Endothelial cell of umbilical vein (primary cell): ENCODE data around the gene APBA3. TPM values are rescaled to one million over a fixed set of nuclear protein-coding genes. Genes with fewer than 3 reads are reported as not detected.

Experiments used
- BruUV-seq: library from RNA; stranded (reverse); fragments of 400-500 nt; replicated peaks from 2 replicates; lab custom pipeline; 2021; lab: Mats Ljungman, UMichigan
- CTCF ChIA-PET: fragments of 300-600, 350-600 bp; sonication (Branson Sonifier 250); formaldehyde crosslinking; loops from one replicate; lab custom pipeline; 2021; ENCODE audit warnings: antibody characterized with exemption, inconsistent platforms; lab: Charles Lee
- POLR2A ChIA-PET: fragments of 300-600, 350-600 bp; sonication (Branson Sonifier 250); formaldehyde crosslinking; loops from one replicate; lab custom pipeline; 2021; ENCODE audit warnings: antibody characterized with exemption, inconsistent platforms; lab: Charles Lee
- DNase-seq: peaks from one replicate; pipeline ENCODE4 v3.0.0-alpha.2; 2011; ENCODE audit warnings: low read depth, low spot score
- FAIRE-seq: peaks from 2 replicates; lab custom pipeline; 2011; peaks lifted over from hg19 to GRCh38; lab: Jason Lieb, UNC
- H2AFZ ChIP-seq: 2 replicates; pipeline ENCODE4 v1.6.0; 2012; ENCODE audit warnings: low read depth, low read length, control low read depth, inconsistent platforms
- H3K27ac ChIP-seq: 2 replicates; pipeline ENCODE4 v1.5.1; 2011; ENCODE audit warnings: low read depth, mild to moderate bottlenecking, control low read depth, low read length, moderate library complexity; ENCODE audit not compliant: insufficient read depth
- H3K27me3 ChIP-seq, 2 experiments: 2 replicates each; pipeline versions ENCODE4 v1.6.0 to v1.6.1; 2011; ENCODE audit warnings: low read length in 2 of 2, mixed read lengths in 1 of 2; ENCODE audit not compliant: control insufficient read depth in 2 of 2, insufficient read depth in 2 of 2
- H3K36me3 ChIP-seq, 2 experiments: 2 replicates in 1 of 2; 3 replicates in 1 of 2; pipeline ENCODE4 v1.5.1; 2011; ENCODE audit warnings: low read length in 2 of 2, mild to moderate bottlenecking in 1 of 2, moderate library complexity in 1 of 2; ENCODE audit not compliant: control insufficient read depth in 2 of 2, insufficient read depth in 2 of 2; ENCODE audit errors: extremely low read depth in 1 of 2
- H3K4me1 ChIP-seq: 3 replicates; pipeline ENCODE4 v1.5.1; 2011; ENCODE audit warnings: mild to moderate bottlenecking, low read length; ENCODE audit not compliant: control insufficient read depth, insufficient read depth; ENCODE audit errors: extremely low read depth
- H3K4me2 ChIP-seq: 2 replicates; pipeline ENCODE4 v1.6.1; 2011; ENCODE audit warnings: low read length, control low read depth, mixed read lengths; ENCODE audit not compliant: insufficient read depth
- H3K4me3 ChIP-seq, 3 experiments: fragments of 200-600 bp in 1 of 3; sonication (generic), shearing (Covaris generic) in 1 of 3; replicated peaks in 1 of 3; 2 replicates each; pipeline ENCODE4 v1.5.1; 2011 to 2016; ENCODE audit warnings: control low read depth in 3 of 3, low read length in 3 of 3, mild to moderate bottlenecking in 2 of 3, inconsistent platforms in 1 of 3, low read depth in 1 of 3, moderate library complexity in 1 of 3; ENCODE audit not compliant: insufficient read depth in 1 of 3
- H3K79me2 ChIP-seq: 2 replicates; pipeline ENCODE4 v1.6.0; 2012; ENCODE audit warnings: low read length, inconsistent platforms; ENCODE audit not compliant: control insufficient read depth, insufficient read depth
- H3K9ac ChIP-seq: replicated peaks from 2 replicates; pipeline ENCODE3; 2011; ENCODE audit warnings: low read length, control low read depth; ENCODE audit not compliant: insufficient read depth; ENCODE audit errors: extremely low read depth
- H3K9me1 ChIP-seq: replicated peaks from 3 replicates; pipeline ENCODE4 v1.6.0; 2011; ENCODE audit warnings: mild to moderate bottlenecking, low read length; ENCODE audit not compliant: control insufficient read depth, insufficient read depth; ENCODE audit errors: extremely low read depth
- H3K9me3 ChIP-seq: replicated peaks from 2 replicates; pipeline ENCODE4 v1.5.1; 2012; ENCODE audit warnings: low read length, inconsistent platforms; ENCODE audit not compliant: control insufficient read depth, insufficient read depth
- H4K20me1 ChIP-seq: replicated peaks from 2 replicates; pipeline ENCODE3; 2011; ENCODE audit warnings: mild to moderate bottlenecking, low read length; ENCODE audit not compliant: control insufficient read depth, insufficient read depth; ENCODE audit errors: extremely low read depth
- EZH2 ChIP-seq: IDR thresholded peaks from 2 replicates; pipeline ENCODE4 v1.6.1; 2012; ENCODE audit warnings: borderline replicate concordance, low read depth, mild to moderate bottlenecking, moderate library complexity, low read length, inconsistent platforms; ENCODE audit not compliant: severe bottlenecking
- GATA2 ChIP-seq: IDR thresholded peaks from 2 replicates; pipeline ENCODE4 v1.7.0; 2011; ENCODE audit warnings: low read depth, mild to moderate bottlenecking, moderate library complexity, mixed read lengths, low read length; ENCODE audit not compliant: insufficient read length, insufficient read depth
- JUN ChIP-seq: IDR thresholded peaks from 2 replicates; pipeline ENCODE4 v1.6.1; 2011; ENCODE audit warnings: borderline replicate concordance, low read depth; ENCODE audit not compliant: insufficient read length, insufficient read depth
- MAX ChIP-seq: IDR thresholded peaks from 2 replicates; pipeline ENCODE4 v1.6.1; 2011; ENCODE audit not compliant: insufficient read depth, insufficient read length
- MYC ChIP-seq: IDR thresholded peaks from one replicate; pipeline ENCODE4 v1.6.1; 2011; ENCODE audit warnings: mild to moderate bottlenecking, low read depth, low read length
- POLR2A ChIP-seq: IDR thresholded peaks from 2 replicates; pipeline ENCODE4 v1.6.1; 2012; ENCODE audit warnings: low read depth, mild to moderate bottlenecking, control low read depth, low read length
- POLR2AphosphoS5 ChIP-seq: IDR thresholded peaks from 2 replicates; pipeline ENCODE4 v1.6.1; 2012; ENCODE audit warnings: low read depth, mild to moderate bottlenecking, control low read depth, low read length, moderate library complexity; ENCODE audit not compliant: insufficient read depth
- dilution Hi-C: fragments of 300-500 bp; cut with MboI; formaldehyde crosslinking; loops from one replicate; pipeline ENCODE4 v1.15.0; 2019; ENCODE audit warnings: low sequenced_read_pairs; ENCODE audit not compliant: extremely low pct_ligation_motif_present
- intact Hi-C: fragments of 100-400 bp; cut with micrococcal nuclease; formaldehyde crosslinking; loops from one replicate; pipeline ENCODE4 v1.10.0; 2022
- polyA plus RNA-seq, 4 experiments: library from polyadenylated mRNA; depleted of rRNA in 3 of 4; stranded (reverse) in 3 of 4; unstranded in 1 of 4; fragments of >200 nt; gene quantifications; 2 replicates each; pipeline versions ENCODE4 v1.2.1 to v1.2.3, GENCODE V29; 2011 to 2012; ENCODE audit warnings: missing spikeins in 1 of 4
- total RNA-seq: library from RNA; stranded (reverse); gene quantifications from 2 replicates; pipeline ENCODE4 v1.2.3, GENCODE V29; 2021
- TF ChIP-seq, protein P1 (sequence below), 2 donors: IDR thresholded peaks; 1 replicate in 1 of 2; 2 replicates in 1 of 2; pipeline ENCODE4 v1.5.1; 2011; ENCODE audit warnings: low read length in 2 of 2, mild to moderate bottlenecking in 2 of 2, moderate library complexity in 2 of 2, control low read depth in 1 of 2, inconsistent platforms in 1 of 2, low read depth in 1 of 2; ENCODE audit not compliant: insufficient read depth in 1 of 2; ENCODE audit errors: extremely low read depth in 1 of 2

APBA3 gene
- total and polyA plus RNA-seq, 2 donors (not counting 3 experiments of a cell fraction or from before 2014, with no cell fraction given): 23.4 to 25.1 TPM

DNA sequence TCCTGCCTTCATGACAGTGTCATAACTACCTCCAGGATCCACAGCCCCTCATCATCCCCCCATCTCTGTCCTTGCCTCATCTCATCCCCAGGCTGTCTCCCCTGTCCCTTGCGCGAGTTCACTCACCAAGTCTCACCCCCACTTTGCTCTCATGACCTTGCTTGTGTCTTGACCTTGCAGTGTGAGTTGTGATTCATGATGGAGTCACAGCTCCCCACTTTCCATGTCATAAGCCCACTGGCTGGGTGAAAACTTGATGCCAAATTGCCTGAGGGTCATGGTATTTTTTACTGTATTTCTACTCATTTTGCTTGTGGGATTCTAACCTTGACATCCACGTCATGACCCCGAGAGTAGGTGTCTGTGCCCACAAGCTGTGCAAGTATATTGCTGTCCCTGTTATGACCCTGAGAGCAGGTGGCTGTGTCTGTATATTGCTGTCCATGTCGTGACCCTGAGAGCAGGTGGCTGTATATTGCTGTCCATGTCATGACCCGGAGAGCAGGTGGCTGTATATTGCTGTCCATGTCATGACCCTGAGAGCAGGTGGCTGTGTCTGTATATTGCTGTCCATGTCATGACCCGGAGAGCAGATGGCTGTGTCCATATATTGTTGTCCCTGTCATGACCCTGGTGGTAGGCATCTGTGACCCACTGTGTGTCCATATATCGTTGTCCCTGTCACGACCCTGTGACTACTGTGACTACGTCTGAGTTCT lies 23.8 kb downstream of the APBA3 start:
- intact Hi-C loops: no loop called here
- Histone ChIP-seq H3K4me2 (no peak overlapping the region), H3K36me3 (no peaks in the 10 kb centered on the region), H3K4me1 (no peaks in the 10 kb centered on the region), H3K9ac (no peak overlapping the region), H3K4me3 (no peak overlapping the region), H3K9me3 (no peaks in the 10 kb centered on the region), H2AFZ (no peak overlapping the region), H3K79me2 (no peaks in the 10 kb centered on the region), H3K9me1 (no peaks in the 10 kb centered on the region), H3K27ac (no peak overlapping the region), H3K27me3 (no peaks in the 10 kb centered on the region), H4K20me1 (no peaks in the 10 kb centered on the region)
- FAIRE-seq (no peak), DNase-seq (no peak)
- dilution Hi-C loops: no loop called here
- CTCF ChIA-PET: no interaction called here
- no peak for TF ChIP-seq POLR2A
- TF ChIP-seq MYC: no peak
- no peak for TF ChIP-seq EZH2
- TF ChIP-seq POLR2AphosphoS5: no peak
- TF ChIP-seq JUN: no peak
- TF ChIP-seq, protein P1, sequence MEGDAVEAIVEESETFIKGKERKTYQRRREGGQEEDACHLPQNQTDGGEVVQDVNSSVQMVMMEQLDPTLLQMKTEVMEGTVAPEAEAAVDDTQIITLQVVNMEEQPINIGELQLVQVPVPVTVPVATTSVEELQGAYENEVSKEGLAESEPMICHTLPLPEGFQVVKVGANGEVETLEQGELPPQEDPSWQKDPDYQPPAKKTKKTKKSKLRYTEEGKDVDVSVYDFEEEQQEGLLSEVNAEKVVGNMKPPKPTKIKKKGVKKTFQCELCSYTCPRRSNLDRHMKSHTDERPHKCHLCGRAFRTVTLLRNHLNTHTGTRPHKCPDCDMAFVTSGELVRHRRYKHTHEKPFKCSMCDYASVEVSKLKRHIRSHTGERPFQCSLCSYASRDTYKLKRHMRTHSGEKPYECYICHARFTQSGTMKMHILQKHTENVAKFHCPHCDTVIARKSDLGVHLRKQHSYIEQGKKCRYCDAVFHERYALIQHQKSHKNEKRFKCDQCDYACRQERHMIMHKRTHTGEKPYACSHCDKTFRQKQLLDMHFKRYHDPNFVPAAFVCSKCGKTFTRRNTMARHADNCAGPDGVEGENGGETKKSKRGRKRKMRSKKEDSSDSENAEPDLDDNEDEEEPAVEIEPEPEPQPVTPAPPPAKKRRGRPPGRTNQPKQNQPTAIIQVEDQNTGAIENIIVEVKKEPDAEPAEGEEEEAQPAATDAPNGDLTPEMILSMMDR (IDR thresholded peaks at IDR 0.05; ENCODE audit: extremely low read depth in 1 of 2, insufficient read depth in 1 of 2, low read depth in 1 of 2, low read length in 2 of 2): no peak
- TF ChIP-seq GATA2: no peak
- TF ChIP-seq MAX: no peak
- BruUV-seq: no TSS peak
- POLR2A ChIA-PET: no interaction called here
